DND-41 (cell line): ENCODE results near the gene LCAT.

Experiments
- ATAC-seq: fragments of 200-7000 bp; cut with Tn5 transposase; 3 replicates; pipeline ENCODE4 v1.9.1; 2021; ENCODE audit warnings: low read depth; ENCODE audit not compliant: insufficient read depth
- DNase-seq: peaks from one replicate; pipeline ENCODE4 v3.0.0-alpha.2; 2020
- H2AFZ ChIP-seq: 2 replicates; pipeline ENCODE4 v1.6.0; 2012; ENCODE audit warnings: low read depth, low read length
- H3K27ac ChIP-seq: 2 replicates; pipeline ENCODE4 v1.5.1; 2012; ENCODE audit warnings: low read length, inconsistent platforms
- H3K27me3 ChIP-seq: fragments of 200-600 bp; sonication (generic); 2 replicates; pipeline ENCODE4 v1.6.0; 2012; ENCODE audit warnings: low read length, mild to moderate bottlenecking, inconsistent platforms; ENCODE audit not compliant: insufficient read depth, poor library complexity
- H3K36me3 ChIP-seq: 2 replicates; pipeline ENCODE4 v1.5.1; 2012; ENCODE audit warnings: low read length, inconsistent platforms; ENCODE audit not compliant: insufficient read depth
- H3K4me1 ChIP-seq: 2 replicates; pipeline ENCODE4 v1.5.1; 2012; ENCODE audit warnings: mild to moderate bottlenecking, low read length; ENCODE audit not compliant: insufficient read depth
- H3K4me2 ChIP-seq: 2 replicates; pipeline ENCODE4 v1.6.0; 2012; ENCODE audit warnings: mild to moderate bottlenecking, moderate library complexity, low read length, inconsistent platforms; ENCODE audit not compliant: insufficient read depth
- H3K4me3 ChIP-seq, 2 experiments: fragments of 200-600 bp in 1 of 2; shearing (Covaris generic) in 1 of 2; 2 replicates each; pipeline ENCODE4 v1.5.1; 2012 to 2016; ENCODE audit warnings: inconsistent platforms in 2 of 2, low read length in 2 of 2, mild to moderate bottlenecking in 2 of 2, low read depth in 1 of 2, moderate library complexity in 1 of 2
- H3K79me2 ChIP-seq: 2 replicates; pipeline ENCODE4 v1.6.0; 2012; ENCODE audit warnings: low read length, inconsistent platforms; ENCODE audit not compliant: insufficient read depth
- H3K9ac ChIP-seq: 2 replicates; pipeline ENCODE4 v1.6.0; 2012; ENCODE audit warnings: low read depth, mild to moderate bottlenecking, inconsistent platforms, low read length, moderate library complexity
- H3K9me3 ChIP-seq: 2 replicates; pipeline ENCODE4 v1.5.1; 2012; ENCODE audit warnings: low read length, moderate library complexity, mild to moderate bottlenecking, inconsistent platforms; ENCODE audit not compliant: insufficient read depth, severe bottlenecking
- H4K20me1 ChIP-seq: 2 replicates; pipeline ENCODE4 v1.6.0; 2012; ENCODE audit warnings: low read length; ENCODE audit not compliant: insufficient read depth
- EZH2 ChIP-seq: IDR thresholded peaks from 3 replicates; pipeline ENCODE4 v1.6.1; 2012; ENCODE audit warnings: borderline replicate concordance, low read depth, mild to moderate bottlenecking, moderate library complexity, low read length, inconsistent platforms; ENCODE audit not compliant: severe bottlenecking
- TF ChIP-seq, protein P1 (sequence below): IDR thresholded peaks from 2 replicates; pipeline ENCODE4 v1.5.1; 2012; ENCODE audit warnings: borderline replicate concordance, low read length, moderate library complexity, mild to moderate bottlenecking; ENCODE audit not compliant: poor library complexity, severe bottlenecking; ENCODE audit errors: extremely low read depth

The LCAT gene

GRCh38 chr16:67932462-67932840 lies 11.5 kb downstream of the LCAT start:
- ATAC-seq, result no peak
- H4K20me1 ChIP-seq, result peaks cover 22% of the 10 kb centered on the region
- H3K79me2 ChIP-seq, result peaks cover 31% of the 10 kb centered on the region
- peaks cover 70% of the 10 kb centered on the region for H3K36me3 ChIP-seq
- no peaks in the 10 kb centered on the region for H3K27me3 ChIP-seq
- peaks cover 21% of the 10 kb centered on the region for H3K4me1 ChIP-seq
- TF ChIP-seq, protein P1, sequence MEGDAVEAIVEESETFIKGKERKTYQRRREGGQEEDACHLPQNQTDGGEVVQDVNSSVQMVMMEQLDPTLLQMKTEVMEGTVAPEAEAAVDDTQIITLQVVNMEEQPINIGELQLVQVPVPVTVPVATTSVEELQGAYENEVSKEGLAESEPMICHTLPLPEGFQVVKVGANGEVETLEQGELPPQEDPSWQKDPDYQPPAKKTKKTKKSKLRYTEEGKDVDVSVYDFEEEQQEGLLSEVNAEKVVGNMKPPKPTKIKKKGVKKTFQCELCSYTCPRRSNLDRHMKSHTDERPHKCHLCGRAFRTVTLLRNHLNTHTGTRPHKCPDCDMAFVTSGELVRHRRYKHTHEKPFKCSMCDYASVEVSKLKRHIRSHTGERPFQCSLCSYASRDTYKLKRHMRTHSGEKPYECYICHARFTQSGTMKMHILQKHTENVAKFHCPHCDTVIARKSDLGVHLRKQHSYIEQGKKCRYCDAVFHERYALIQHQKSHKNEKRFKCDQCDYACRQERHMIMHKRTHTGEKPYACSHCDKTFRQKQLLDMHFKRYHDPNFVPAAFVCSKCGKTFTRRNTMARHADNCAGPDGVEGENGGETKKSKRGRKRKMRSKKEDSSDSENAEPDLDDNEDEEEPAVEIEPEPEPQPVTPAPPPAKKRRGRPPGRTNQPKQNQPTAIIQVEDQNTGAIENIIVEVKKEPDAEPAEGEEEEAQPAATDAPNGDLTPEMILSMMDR, result no peak
- no peak for TF ChIP-seq EZH2
- no peak overlapping the region for H2AFZ ChIP-seq
- H3K27ac ChIP-seq, result no peak overlapping the region
- no peak overlapping the region for H3K4me3 ChIP-seq
- no peaks in the 10 kb centered on the region for H3K9me3 ChIP-seq
- no peak for DNase-seq
- H3K9ac ChIP-seq, result no peak overlapping the region
- no peak overlapping the region for H3K4me2 ChIP-seq

DNA sequence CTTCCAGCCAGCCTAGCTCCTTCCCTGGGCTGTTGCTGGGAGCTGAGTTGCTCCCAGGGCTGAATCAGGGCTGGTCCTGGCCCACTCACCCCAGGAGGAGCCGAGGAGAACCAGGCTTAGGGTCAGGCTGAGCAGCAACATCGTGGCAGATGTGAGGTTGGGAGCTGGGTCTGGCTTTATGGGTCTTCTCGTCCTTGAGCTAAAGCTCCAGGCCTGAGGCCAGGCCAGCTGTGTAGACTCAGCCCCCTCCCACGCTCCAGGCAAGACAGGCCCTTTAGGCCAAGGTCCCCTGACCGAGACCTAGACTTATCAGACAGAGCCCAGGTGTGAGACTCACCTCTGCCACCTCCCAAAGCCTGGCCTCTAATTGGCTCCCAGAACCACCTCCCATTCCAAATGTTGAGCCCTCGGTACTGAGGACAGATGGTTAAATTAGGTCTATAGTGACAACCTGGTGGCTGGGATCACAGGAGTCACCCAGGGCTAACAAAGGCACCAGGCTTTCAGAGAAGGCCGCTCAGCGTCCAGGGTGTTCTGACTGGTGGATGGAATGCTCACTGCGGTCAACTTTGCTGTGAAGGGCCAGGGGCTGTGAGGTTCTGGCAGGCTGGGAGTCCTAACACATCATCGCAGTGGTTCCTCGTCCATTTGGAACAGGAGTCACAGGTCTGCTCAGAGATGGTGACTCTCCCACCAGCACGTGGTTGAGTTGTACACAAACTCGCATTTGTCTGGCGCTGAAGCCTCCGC lies 12.0 kb downstream of the LCAT start, which contains the start of gene CTRL:
Gene CTRL (minus strand): TSS at position 151 of the 750 bp plus-strand sequence. CDS start 10 bp downstream, at position 141.
- H4K20me1 ChIP-seq, result peaks cover 24% of the 10 kb centered on the region

GRCh38 chr16:67930678-67931211 lies 13.2 kb downstream of the LCAT start:
- Histone ChIP-seq H3K27me3 (no peaks in the 10 kb centered on the region), H3K4me1 (peaks cover 11% of the 10 kb centered on the region), H3K27ac (no peak overlapping the region), H3K9me3 (no peaks in the 10 kb centered on the region), H3K9ac (no peak overlapping the region), H3K4me2 (no peak overlapping the region), H3K79me2 (peaks cover 14% of the 10 kb centered on the region), H3K4me3 (no peak overlapping the region), H2AFZ (no peak overlapping the region), H3K36me3 (peaks cover 74% of the 10 kb centered on the region), H4K20me1 (peaks cover 29% of the 10 kb centered on the region)
- DNase-seq, result no peak
- TF ChIP-seq, protein P1, result no peak
- TF ChIP-seq EZH2, result no peak
- no peak for ATAC-seq

More for the DNA sequence above, 12.0 kb downstream of the LCAT start, which contains the start of gene CTRL:
- H3K36me3 ChIP-seq, result peaks cover 76% of the 10 kb centered on the region
- no peak within 1 kb of the TSS for H3K4me2 ChIP-seq
- H3K79me2 ChIP-seq, result peaks cover 26% of the 10 kb centered on the region
- H3K4me1 ChIP-seq, result peaks cover 15% of the 10 kb centered on the region
- no peak within 1 kb of the TSS for H3K4me3 ChIP-seq
- ATAC-seq (no peak), DNase-seq (no peak)
- TF ChIP-seq, protein P1, result no peak
- no peak for TF ChIP-seq EZH2
- no peak within 1 kb of the TSS for H2AFZ ChIP-seq
- no peak within 1 kb of the TSS for H3K9ac ChIP-seq
- H3K9me3 ChIP-seq, result no peaks in the 10 kb centered on the region
- H3K27me3 ChIP-seq, result no peaks in the 10 kb centered on the region
- H3K27ac ChIP-seq, result no peak within 1 kb of the TSS
